ENCODE measurements around the gene CMC2. TPM values are rescaled to one million over a fixed set of nuclear protein-coding genes. Genes with fewer than 3 reads are reported as not detected.

The CMC2 gene
- total and polyA plus RNA-seq, 2 of the 8 experiments (the other 6 are each of a cell fraction or from before 2014, with no cell fraction given): 66.6 to 116 TPM

DNA sequence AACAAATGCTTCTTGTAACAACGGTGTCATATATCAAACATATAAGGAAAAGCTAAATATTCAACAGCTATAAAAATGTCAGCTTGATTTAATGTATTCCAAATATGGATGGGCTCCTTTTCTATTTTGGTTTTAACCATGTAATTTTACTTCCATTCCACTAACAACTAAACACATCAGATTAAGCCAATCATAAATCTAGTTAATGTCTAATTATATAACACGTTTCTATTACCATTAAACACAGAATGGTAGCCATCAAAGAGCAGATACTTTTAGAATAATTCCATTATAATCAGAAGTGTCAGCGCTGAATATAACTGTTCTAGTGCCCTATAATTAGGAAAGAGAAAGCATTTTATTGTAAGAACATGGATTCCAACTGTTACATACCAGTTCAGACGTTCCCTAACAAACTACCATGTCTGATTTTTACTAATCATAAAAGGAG is 10.0 kb downstream of the CMC2 start:
- Histone ChIP-seq H3K18ac (ENCODE audit: extremely low read depth, low read length) (no peak overlapping the region), H3K79me2 (ENCODE audit: control insufficient read depth in 1 of 2, insufficient read depth in 2 of 2, low read length in 2 of 2) (peaks cover 0 to 66% of the 10 kb centered on the region in 2 experiments; a peak in 2 of 4 replicates), H2AFZ (ENCODE audit: low read length) (no peak overlapping the region), H2BK5ac (ENCODE audit: low read depth, low read length) (no peak overlapping the region), H3K4ac (replicated peaks; ENCODE audit: insufficient read length, low read depth, low read length) (no peak overlapping the region), H3K9ac (replicated peaks in 1 of 4; ENCODE audit: extremely low read depth in 1 of 4, low read depth in 3 of 4, low read length in 3 of 4) (no peak overlapping the region), H2AK5ac (ENCODE audit: low read depth, low read length) (no peak overlapping the region), H3K4me3 (ENCODE audit: extremely low read depth in 1 of 4, insufficient read depth in 2 of 4, low read depth in 3 of 4, low read length in 4 of 4) (no peak overlapping the region), H2BK15ac (ENCODE audit: low read length) (no peak overlapping the region), H4K20me1 (replicated peaks in 1 of 2; ENCODE audit: control insufficient read depth in 1 of 2, insufficient read depth in 2 of 2, low read length in 2 of 2) (peaks cover 0 to 6% of the 10 kb centered on the region in 2 experiments), H3K23ac (ENCODE audit: insufficient read length) (no peak overlapping the region), H4K8ac (ENCODE audit: extremely low read depth, insufficient read depth, low read length) (no peak overlapping the region), H4K5ac (ENCODE audit: insufficient read length, low read depth, low read length) (no peak overlapping the region), H3K14ac (ENCODE audit: insufficient read length) (no peak overlapping the region), H3K27me3 (replicated peaks in 1 of 4; ENCODE audit: control insufficient read depth in 3 of 4, extremely low read depth in 1 of 4, insufficient read depth in 3 of 4, low read length in 3 of 4) (no peaks in the 10 kb centered on the region), H3K36me3 (ENCODE audit: control insufficient read depth in 2 of 4, insufficient read depth in 4 of 4, low read length in 3 of 4) (no peaks in the 10 kb centered on the region), H3K9me3 (ENCODE audit: insufficient read depth in 2 of 2, low read depth in 1 of 2, low read length in 1 of 2) (no peaks in the 10 kb centered on the region), H4K91ac (replicated peaks; ENCODE audit: insufficient read length, low read length) (no peak overlapping the region), H2BK12ac (ENCODE audit: low read depth, low read length) (no peak overlapping the region), H3K79me1 (ENCODE audit: low read depth, low read length) (peaks cover 2% of the 10 kb centered on the region; the same call in 1 of the 2 replicates), H3K4me2 (ENCODE audit: insufficient read depth in 1 of 2, low read depth in 2 of 2, low read length in 2 of 2) (no peak overlapping the region), H3K4me1 (replicated peaks in 1 of 4; ENCODE audit: control insufficient read depth in 3 of 4, insufficient read depth in 4 of 4, low read length in 3 of 4) (no peaks in the 10 kb centered on the region), H2BK120ac (replicated peaks; ENCODE audit: low read depth, low read length) (no peak overlapping the region), H3K27ac (ENCODE audit: low read depth, low read length) (no peak overlapping the region), H2BK20ac (ENCODE audit: low read length) (no peak overlapping the region), H3K56ac (replicated peaks; ENCODE audit: insufficient read length, low read depth, low read length) (no peak overlapping the region), H3K23me2 (ENCODE audit: low read depth, low read length) (no peaks in the 10 kb centered on the region)
- CTCF ChIA-PET (ENCODE audit: partially characterized antibody): interaction anchor here (0.6 to 1.8 kb wide), 2 partner anchors 22 to 39 kb away, joined by 3 to 5 read pairs; partner anchors contain the start of gene ATMIN
- DNase-seq (ENCODE audit: low read depth in 1 of 2, low spot score in 2 of 2): no peak
- WGBS, 2 experiments (ENCODE audit: extremely low coverage in 1 of 2, insufficient coverage in 1 of 2, insufficient read length in 1 of 2, insufficient replicate concordance in 2 of 2, low coverage in 1 of 2, low lambda C conversion rate in 2 of 2, missing lambda C conversion rate in 1 of 2): 79% methylated on average over 4 of the region's 4 CpGs; no CpG with 5 or more reads in 1 of the 2 experiments
- FAIRE-seq: no peak
- no peak for TF ChIP-seq ZNF274 (IDR thresholded peaks at IDR 0.05; ENCODE audit: borderline replicate concordance, extremely low read depth, low read length)
- no peak for TF ChIP-seq KDM5A (IDR thresholded peaks at IDR 0.05; ENCODE audit: low read length)
- no peak for TF ChIP-seq RAD21 (IDR thresholded peaks at IDR 0.05 in 1 of 2, conservative IDR thresholded peaks at IDR 0.05 in 1 of 2; ENCODE audit: low read depth in 2 of 2, low read length in 2 of 2)
- TF ChIP-seq TAF7 (optimal IDR thresholded peaks at IDR 0.05; ENCODE audit: borderline replicate concordance, low read depth, low read length): no peak
- no peak for TF ChIP-seq POLR2A (IDR thresholded peaks at IDR 0.05; ENCODE audit: control extremely low read depth in 1 of 2, low read depth in 2 of 2, low read length in 2 of 2)
- no peak for TF ChIP-seq EZH2 (IDR thresholded peaks at IDR 0.05; ENCODE audit: low read depth, low read length, severe bottlenecking)
- TF ChIP-seq BACH1 (IDR thresholded peaks at IDR 0.05; ENCODE audit: low read length): no peak
- TF ChIP-seq POU5F1 (IDR thresholded peaks at IDR 0.05; ENCODE audit: low read depth, low read length): no peak
- no peak for TF ChIP-seq JUND (IDR thresholded peaks at IDR 0.05; ENCODE audit: low read length)
- POLR2A ChIA-PET (ENCODE audit: partially characterized antibody): no interaction called here
